Osteocyte (in vitro differentiated cells): Measurements from ENCODE around the gene N4BP3. TPM values are rescaled to one million over a fixed set of nuclear protein-coding genes. Genes with fewer than 3 reads are reported as not detected.

Source experiments
- DNase-seq: peaks from one replicate; pipeline ENCODE4 v3.0.0; 2021; ENCODE audit warnings: mixed read lengths; ENCODE audit not compliant: unreplicated experiment; ENCODE audit errors: extremely low spot score
- H3K27ac Mint-ChIP-seq: one replicate; pipeline ENCODE4 v1.8.0; 2021; ENCODE audit warnings: mild to moderate bottlenecking, mixed read lengths; ENCODE audit not compliant: unreplicated experiment
- H3K27me3 Mint-ChIP-seq: one replicate; pipeline ENCODE4 v1.8.0; 2021; ENCODE audit warnings: mixed read lengths; ENCODE audit not compliant: unreplicated experiment
- H3K36me3 Mint-ChIP-seq: one replicate; pipeline ENCODE4 v1.8.0; 2021; ENCODE audit warnings: mixed read lengths; ENCODE audit not compliant: unreplicated experiment
- H3K4me1 Mint-ChIP-seq: one replicate; pipeline ENCODE4 v1.8.0; 2021; ENCODE audit warnings: mixed read lengths; ENCODE audit not compliant: unreplicated experiment
- H3K4me3 Mint-ChIP-seq: one replicate; pipeline ENCODE4 v1.8.0; 2021; ENCODE audit warnings: mild to moderate bottlenecking, moderate library complexity, mixed read lengths; ENCODE audit not compliant: unreplicated experiment
- H3K9me3 Mint-ChIP-seq: one replicate; pipeline ENCODE4 v1.8.0; 2021; ENCODE audit warnings: mixed read lengths; ENCODE audit not compliant: unreplicated experiment
- CTCF ChIP-seq: fragments of 200-600 bp; sonication (generic); IDR thresholded peaks from 2 replicates; pipeline ENCODE4 v1.5.0; 2021; ENCODE audit warnings: antibody characterized with exemption, mild to moderate bottlenecking, moderate library complexity
- total RNA-seq: library from RNA; stranded (reverse); gene quantifications from 2 replicates; pipeline ENCODE4 v1.2.1, GENCODE V29; 2021

Gene N4BP3
- total RNA-seq, 1 donor from 2014 or later = 0.64 TPM

GRCh38 chr5:178103612-178104011 is 9.7 kb upstream of the N4BP3 start:
- H3K36me3 Mint-ChIP-seq = no peaks in the 10 kb centered on the region
- no peak for TF ChIP-seq CTCF
- no peaks in the 10 kb centered on the region for H3K9me3 Mint-ChIP-seq
- H3K27me3 Mint-ChIP-seq = no peaks in the 10 kb centered on the region
- DNase-seq = no peak
- peaks cover 2% of the 10 kb centered on the region for H3K4me1 Mint-ChIP-seq
- H3K4me3 Mint-ChIP-seq = no peak overlapping the region
- no peak overlapping the region for H3K27ac Mint-ChIP-seq

GRCh38 chr5:178104492-178104891 is 8.8 kb upstream of the N4BP3 start:
- no peak for DNase-seq
- Mint-ChIP-seq H3K9me3 (no peaks in the 10 kb centered on the region), H3K27me3 (no peaks in the 10 kb centered on the region), H3K36me3 (no peaks in the 10 kb centered on the region), H3K27ac (no peak overlapping the region), H3K4me1 (peaks cover 6% of the 10 kb centered on the region), H3K4me3 (no peak overlapping the region)
- no peak for TF ChIP-seq CTCF

GRCh38 chr5:178106086-178106485 is 7.2 kb upstream of the N4BP3 start:
- no peaks in the 10 kb centered on the region for H3K36me3 Mint-ChIP-seq
- no peaks in the 10 kb centered on the region for H3K9me3 Mint-ChIP-seq
- DNase-seq = no peak
- no peak overlapping the region for H3K27ac Mint-ChIP-seq
- no peak for TF ChIP-seq CTCF
- peaks cover 6% of the 10 kb centered on the region for H3K4me1 Mint-ChIP-seq
- no peak overlapping the region for H3K4me3 Mint-ChIP-seq
- H3K27me3 Mint-ChIP-seq = no peaks in the 10 kb centered on the region

- Mint-ChIP-seq H3K27ac (no peak overlapping the region), H3K27me3 (no peaks in the 10 kb centered on the region), H3K36me3 (no peaks in the 10 kb centered on the region), H3K9me3 (no peaks in the 10 kb centered on the region), H3K4me1 (peaks cover 6% of the 10 kb centered on the region), H3K4me3 (no peak overlapping the region)
- TF ChIP-seq CTCF = no peak
- no peak for DNase-seq
Observed at GRCh38 chr5:178106556-178107239, 6.6 kb upstream of the N4BP3 start.

- Mint-ChIP-seq H3K36me3 (no peaks in the 10 kb centered on the region), H3K4me1 (peaks cover 8% of the 10 kb centered on the region), H3K4me3 (no peak overlapping the region), H3K27me3 (peaks cover 3% of the 10 kb centered on the region), H3K27ac (no peak overlapping the region), H3K9me3 (no peaks in the 10 kb centered on the region)
- TF ChIP-seq CTCF = no peak
- no peak for DNase-seq
Observed at GRCh38 chr5:178107756-178108310, 5.5 kb upstream of the N4BP3 start.
